HG02840 (cell line): ENCODE data around the gene TCF7L2.
A peak's percentile ranks its signal among the peaks of the same experiment; 100 is the strongest.

ENCODE experiments used
- ATAC-seq: cut with Tn5 transposase; IDR thresholded peaks from one replicate; pipeline ENCODE4 v1.9.1; 2021; ENCODE audit warnings: mild to moderate bottlenecking, moderate library complexity, moderate number of reproducible peaks; ENCODE audit not compliant: unreplicated experiment, low FRiP score

TCF7L2 gene

GRCh38 chr10:113165673-113166072, 215.6 kb downstream of the TCF7L2 start:
- no peak for ATAC-seq

GRCh38 chr10:113167702-113168101, 217.7 kb downstream of the TCF7L2 start:
- ATAC-seq: no peak

- no peak for ATAC-seq
Measured at GRCh38 chr10:113168584-113168983, 218.5 kb downstream of the TCF7L2 start.

GRCh38 chr10:113169111-113169510, 219.1 kb downstream of the TCF7L2 start:
- ATAC-seq: no peak

- peak; percentile 65 for ATAC-seq
Measured at GRCh38 chr10:113169853-113170460, 219.9 kb downstream of the TCF7L2 start.

- ATAC-seq: no peak
Measured at GRCh38 chr10:113171662-113172061, 221.6 kb downstream of the TCF7L2 start.

- no peak for ATAC-seq
Measured at GRCh38 chr10:113175176-113175575, 225.1 kb downstream of the TCF7L2 start.

- ATAC-seq: no peak
Measured at GRCh38 chr10:113175756-113176651, 226.0 kb downstream of the TCF7L2 start.

GRCh38 chr10:113176652-113177155, 226.7 kb downstream of the TCF7L2 start:
- ATAC-seq: no peak

GRCh38 chr10:113177156-113177935, 227.3 kb downstream of the TCF7L2 start:
- ATAC-seq: no peak

- no peak for ATAC-seq
Measured at GRCh38 chr10:113177936-113178335, 227.9 kb downstream of the TCF7L2 start.

- no peak for ATAC-seq
Measured at GRCh38 chr10:113178771-113179170, 228.7 kb downstream of the TCF7L2 start.

- no peak for ATAC-seq
Measured at GRCh38 chr10:113179265-113179664, 229.2 kb downstream of the TCF7L2 start.

- no peak for ATAC-seq
Measured at GRCh38 chr10:113179966-113180365, 229.9 kb downstream of the TCF7L2 start.

GRCh38 chr10:113180401-113181154, 230.5 kb downstream of the TCF7L2 start:
- no peak for ATAC-seq

GRCh38 chr10:113182154-113182553, 232.1 kb downstream of the TCF7L2 start:
- no peak for ATAC-seq

- ATAC-seq: no peak
Measured at GRCh38 chr10:113183573-113183972, 233.5 kb downstream of the TCF7L2 start.

GRCh38 chr10:113187063-113187777, 237.2 kb downstream of the TCF7L2 start:
- ATAC-seq: no peak

GRCh38 chr10:113199459-113199858, 249.4 kb downstream of the TCF7L2 start:
- ATAC-seq: no peak

GRCh38 chr10:113202011-113202410, 252.0 kb downstream of the TCF7L2 start:
- ATAC-seq: no peak
